Thoracic aorta (tissue), 2 donors: Measurements from ENCODE around the gene DNASE1L1. TPM values are rescaled to one million over a fixed set of nuclear protein-coding genes. Genes with fewer than 3 reads are reported as not detected.
A peak's percentile ranks its signal among the peaks of the same experiment; 100 is the strongest.
"Not testable (repeated sequence)": the region's sequence is repeated elsewhere in the genome, so short reads cannot be mapped to it uniquely, and the experiment has no call there.

ENCODE experiments used
- ATAC-seq: fragments of 150-250 bp; one replicate; pipeline ENCODE4 v1.8.0; 2017; ENCODE audit warnings: low read depth; ENCODE audit not compliant: insufficient number of reproducible peaks, low FRiP score
- DNase-seq: peaks from one replicate; pipeline ENCODE4 v3.0.0-alpha.2; 2020; ENCODE audit warnings: low spot score
- H3K27ac ChIP-seq, 2 donors: fragments of 200-600 bp; sonication (generic); 1 replicate in 1 of 2; 2 replicates in 1 of 2; pipeline ENCODE4 v1.5.1; 2016; ENCODE audit warnings: mild to moderate bottlenecking in 2 of 2, moderate library complexity in 2 of 2
- H3K27me3 ChIP-seq: fragments of 200-600 bp; sonication (generic); replicated peaks from 2 replicates; pipeline ENCODE4 v1.6.0; 2016; ENCODE audit warnings: mild to moderate bottlenecking; ENCODE audit not compliant: insufficient read depth
- H3K36me3 ChIP-seq: fragments of 200-600 bp; sonication (generic); one replicate; pipeline ENCODE4 v1.5.1; 2016
- H3K4me1 ChIP-seq, 2 donors: fragments of 200-600 bp; sonication (generic); 1 replicate in 1 of 2; 2 replicates in 1 of 2; pipeline versions ENCODE4 v1.5.1 to v1.6.0; 2016; ENCODE audit warnings: low read depth in 2 of 2, mild to moderate bottlenecking in 1 of 2; ENCODE audit not compliant: control insufficient read depth in 1 of 2
- H3K4me3 ChIP-seq: fragments of 200-600 bp; sonication (generic); 2 replicates; pipeline ENCODE4 v1.5.1; 2016; ENCODE audit warnings: mild to moderate bottlenecking
- H3K9me3 ChIP-seq: fragments of 200-600 bp; sonication (generic); 2 replicates; pipeline ENCODE4 v1.5.1; 2016
- total RNA-seq, 2 donors: library from RNA; depleted of rRNA; stranded (reverse); fragments of >200 nt; gene quantifications; one replicate each; pipeline versions ENCODE4 v1.1.0 to v1.2.3, GENCODE V29; 2016
- TF ChIP-seq, protein P1 (sequence below): fragments of 200-600 bp; sonication (generic); IDR thresholded peaks from one replicate; pipeline ENCODE4 v1.5.1; 2019; ENCODE audit warnings: antibody characterized with exemption

The DNASE1L1 gene
- total RNA-seq, 2 donors from 2014 or later = 39.9 to 41.8 TPM

GRCh38 chrX:154403858-154404257, 5.2 kb downstream of the DNASE1L1 start:
- no peaks in the 10 kb centered on the region for H3K27me3 ChIP-seq
- peaks cover 18% of the 10 kb centered on the region for H3K36me3 ChIP-seq
- no peak overlapping the region for H3K4me3 ChIP-seq
- peaks cover 6 to 29% of the 10 kb centered on the region in 2 donors for H3K4me1 ChIP-seq
- H3K27ac ChIP-seq = no peak overlapping the region
- DNase-seq = no peak
- no peak for ATAC-seq
- no peaks in the 10 kb centered on the region for H3K9me3 ChIP-seq
- TF ChIP-seq, protein P1, sequence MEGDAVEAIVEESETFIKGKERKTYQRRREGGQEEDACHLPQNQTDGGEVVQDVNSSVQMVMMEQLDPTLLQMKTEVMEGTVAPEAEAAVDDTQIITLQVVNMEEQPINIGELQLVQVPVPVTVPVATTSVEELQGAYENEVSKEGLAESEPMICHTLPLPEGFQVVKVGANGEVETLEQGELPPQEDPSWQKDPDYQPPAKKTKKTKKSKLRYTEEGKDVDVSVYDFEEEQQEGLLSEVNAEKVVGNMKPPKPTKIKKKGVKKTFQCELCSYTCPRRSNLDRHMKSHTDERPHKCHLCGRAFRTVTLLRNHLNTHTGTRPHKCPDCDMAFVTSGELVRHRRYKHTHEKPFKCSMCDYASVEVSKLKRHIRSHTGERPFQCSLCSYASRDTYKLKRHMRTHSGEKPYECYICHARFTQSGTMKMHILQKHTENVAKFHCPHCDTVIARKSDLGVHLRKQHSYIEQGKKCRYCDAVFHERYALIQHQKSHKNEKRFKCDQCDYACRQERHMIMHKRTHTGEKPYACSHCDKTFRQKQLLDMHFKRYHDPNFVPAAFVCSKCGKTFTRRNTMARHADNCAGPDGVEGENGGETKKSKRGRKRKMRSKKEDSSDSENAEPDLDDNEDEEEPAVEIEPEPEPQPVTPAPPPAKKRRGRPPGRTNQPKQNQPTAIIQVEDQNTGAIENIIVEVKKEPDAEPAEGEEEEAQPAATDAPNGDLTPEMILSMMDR = no peak

DNA sequence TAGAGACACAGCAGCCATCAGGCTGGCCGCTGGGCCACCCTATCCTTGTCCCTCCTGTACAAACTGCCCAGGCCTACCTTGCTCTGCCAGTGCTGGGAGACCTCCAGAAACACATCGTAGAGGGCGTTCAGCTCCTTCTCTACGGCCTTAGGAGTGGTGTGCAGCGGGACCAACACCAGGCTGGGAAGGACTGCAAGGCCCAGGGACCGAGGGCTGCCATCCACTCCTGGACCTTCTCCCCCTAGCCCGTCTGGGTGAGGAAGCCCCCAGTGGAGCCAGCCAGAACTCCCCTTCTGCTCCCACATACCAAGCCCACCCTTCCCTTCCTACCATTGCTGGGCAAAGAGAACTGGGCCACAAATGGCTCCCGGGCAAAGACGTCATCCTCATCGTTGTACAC, 5.9 kb downstream of the DNASE1L1 start:
- Histone ChIP-seq H3K36me3 (peaks cover 18% of the 10 kb centered on the region), H3K4me1 (peaks cover 6 to 23% of the 10 kb centered on the region in 2 donors), H3K27ac (no peak overlapping the region), H3K9me3 (no peaks in the 10 kb centered on the region), H3K4me3 (no peak overlapping the region), H3K27me3 (no peaks in the 10 kb centered on the region)
- ATAC-seq (no peak), DNase-seq (no peak)
- TF ChIP-seq, protein P1 = no peak

DNA sequence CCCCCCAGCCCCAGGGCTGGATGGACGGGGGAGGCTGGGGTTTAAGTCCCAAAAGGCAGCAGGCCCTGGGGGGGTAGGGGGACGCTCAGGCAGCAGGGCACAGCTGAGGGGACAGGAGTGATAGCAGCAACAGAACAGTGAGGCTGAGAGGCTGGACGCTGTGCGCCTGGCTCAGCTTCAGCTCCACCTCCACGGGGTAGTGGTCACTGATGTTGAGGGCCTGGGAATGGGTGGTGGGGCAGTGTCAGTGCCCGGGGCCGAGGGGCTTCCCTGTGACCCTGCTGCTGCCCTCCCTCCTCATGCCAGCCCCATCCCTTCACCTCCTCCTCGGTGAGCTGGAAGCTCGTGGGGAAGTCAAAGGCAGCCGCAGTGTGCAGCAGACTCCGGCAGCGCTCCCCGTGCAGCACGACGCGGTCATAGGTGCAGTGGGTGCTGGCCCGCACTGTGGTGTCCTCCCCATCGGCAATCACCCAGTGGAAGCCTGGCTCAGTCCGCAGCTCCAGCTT, 6.4 kb downstream of the DNASE1L1 start:
- Histone ChIP-seq H3K36me3 (peaks cover 18% of the 10 kb centered on the region), H3K27me3 (no peaks in the 10 kb centered on the region), H3K4me3 (no peak overlapping the region), H3K4me1 (peaks cover 6 to 20% of the 10 kb centered on the region in 2 donors), H3K27ac (no peak overlapping the region), H3K9me3 (no peaks in the 10 kb centered on the region)
- TF ChIP-seq, protein P1 = no peak
- no peak for DNase-seq
- ATAC-seq = no peak

DNA sequence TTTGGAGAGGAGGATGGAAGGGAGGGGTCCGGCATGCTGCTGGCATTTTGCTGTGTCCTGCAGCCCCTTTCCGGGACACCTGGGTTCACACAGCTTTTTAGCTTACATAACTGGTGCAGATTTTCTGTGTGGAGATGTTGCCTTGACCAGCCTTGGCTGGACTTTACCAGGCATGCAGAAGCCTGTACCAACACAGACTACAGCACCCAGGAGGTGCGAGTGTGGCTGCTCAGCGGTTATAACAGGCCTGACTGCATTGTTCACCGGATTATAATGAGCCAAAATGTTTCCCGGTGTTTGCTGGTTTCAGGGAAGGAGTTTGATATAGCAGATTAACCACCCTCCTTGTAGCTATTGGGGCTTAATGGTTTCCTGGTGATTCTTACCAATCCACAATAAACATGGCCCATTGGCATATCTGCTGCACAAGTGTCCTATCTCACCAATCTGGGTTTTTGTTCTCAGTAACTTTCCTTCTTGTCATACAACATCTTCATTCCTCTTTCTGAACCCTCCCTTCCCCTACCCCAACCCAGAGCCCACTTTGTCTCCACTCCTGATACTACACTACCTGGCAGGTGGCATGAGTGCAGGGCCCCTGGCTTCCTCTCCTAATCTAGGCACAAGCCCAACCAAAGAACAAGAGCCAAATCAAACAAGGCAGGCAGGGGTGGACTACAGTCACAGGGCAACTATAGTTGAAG, 7.0 kb downstream of the DNASE1L1 start:
- Histone ChIP-seq H3K27me3 (no peaks in the 10 kb centered on the region), H3K36me3 (peaks cover 18% of the 10 kb centered on the region), H3K9me3 (no peaks in the 10 kb centered on the region), H3K27ac (no peak overlapping the region), H3K4me1 (peaks cover 6 to 20% of the 10 kb centered on the region in 2 donors), H3K4me3 (no peak overlapping the region)
- TF ChIP-seq, protein P1 = no peak
- DNase-seq (no peak), ATAC-seq (no peak)

DNA sequence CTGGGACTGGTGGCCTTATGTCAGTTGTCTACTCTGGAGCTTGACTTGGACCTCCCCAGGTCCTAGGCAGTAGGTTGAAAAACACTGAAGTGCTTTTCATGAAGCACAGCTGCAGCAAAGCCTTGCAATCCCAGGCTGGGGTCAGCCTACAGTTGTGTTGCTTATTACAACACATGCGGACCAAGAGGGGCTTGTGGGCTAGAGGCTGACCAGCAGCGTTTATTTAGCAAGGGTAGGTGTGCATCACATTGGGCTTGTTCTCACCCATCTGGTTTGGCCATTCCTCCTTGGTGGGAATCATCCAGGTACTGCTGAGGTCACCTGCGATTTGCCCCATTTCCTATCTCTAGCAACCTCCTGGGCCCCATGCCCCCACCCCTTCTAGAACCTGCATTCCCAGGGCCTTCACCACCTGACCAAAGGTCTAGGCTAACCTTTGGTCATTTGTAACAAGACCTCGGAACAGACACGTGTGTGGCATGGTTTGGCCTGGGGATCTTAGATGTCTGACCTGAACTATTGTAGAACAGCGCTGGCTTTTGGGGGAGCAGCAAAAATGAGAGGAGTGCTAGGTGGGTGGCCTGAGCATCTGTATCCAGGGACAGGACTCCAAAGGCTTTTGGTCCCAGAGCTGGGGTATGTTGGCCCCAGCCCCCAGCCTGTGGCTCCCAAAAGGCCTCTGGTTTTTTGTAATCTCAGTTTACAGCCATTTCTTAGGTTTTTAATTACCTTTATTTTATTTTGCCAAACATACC, 7.8 kb downstream of the DNASE1L1 start:
- H3K27ac ChIP-seq = no peak overlapping the region
- ATAC-seq (no peak), DNase-seq (no peak)
- H3K9me3 ChIP-seq = no peaks in the 10 kb centered on the region
- H3K4me1 ChIP-seq = peaks cover 6 to 20% of the 10 kb centered on the region in 2 donors
- H3K36me3 ChIP-seq = peaks cover 18% of the 10 kb centered on the region
- TF ChIP-seq, protein P1 = no peak
- no peak overlapping the region for H3K4me3 ChIP-seq
- H3K27me3 ChIP-seq = no peaks in the 10 kb centered on the region

- not testable (repeated sequence) for H3K27ac ChIP-seq, ATAC-seq, H3K27me3 ChIP-seq, DNase-seq, H3K9me3 ChIP-seq
- peak overlapping the region; percentile 91 for H3K4me3 ChIP-seq
- H3K4me1 ChIP-seq = peaks cover 6 to 20% of the 10 kb centered on the region in 2 donors
- peaks cover 18% of the 10 kb centered on the region for H3K36me3 ChIP-seq
Observed at GRCh38 chrX:154400369-154400817, 8.7 kb downstream of the DNASE1L1 start.
